Hematopoietic multipotent progenitor cell (in vitro differentiated cells): ENCODE results near the gene DGKG. TPM values are rescaled to one million over a fixed set of nuclear protein-coding genes. Genes with fewer than 3 reads are reported as not detected.

Experiments used
- DNase-seq, 3 donors: peaks; one replicate each; pipeline ENCODE4 v3.0.0-alpha.2; 2011 to 2015; ENCODE audit warnings: low read depth in 2 of 3, low spot score in 2 of 3
- total RNA-seq: library from RNA; depleted of rRNA; stranded (reverse); fragments of >200 nt; gene quantifications from one replicate; pipeline ENCODE4 v1.2.3, GENCODE V29; 2012

DGKG gene
- total RNA-seq, 1 donor = 6.2 TPM

- no peak for DNase-seq
Observed at GRCh38 chr3:186247821-186248814, 113.9 kb downstream of the DGKG start.

- DNase-seq = no peak
Observed at GRCh38 chr3:186246941-186247340, 115.1 kb downstream of the DGKG start.

- no peak for DNase-seq
Observed at GRCh38 chr3:186244016-186244415, 118.0 kb downstream of the DGKG start.

DNA sequence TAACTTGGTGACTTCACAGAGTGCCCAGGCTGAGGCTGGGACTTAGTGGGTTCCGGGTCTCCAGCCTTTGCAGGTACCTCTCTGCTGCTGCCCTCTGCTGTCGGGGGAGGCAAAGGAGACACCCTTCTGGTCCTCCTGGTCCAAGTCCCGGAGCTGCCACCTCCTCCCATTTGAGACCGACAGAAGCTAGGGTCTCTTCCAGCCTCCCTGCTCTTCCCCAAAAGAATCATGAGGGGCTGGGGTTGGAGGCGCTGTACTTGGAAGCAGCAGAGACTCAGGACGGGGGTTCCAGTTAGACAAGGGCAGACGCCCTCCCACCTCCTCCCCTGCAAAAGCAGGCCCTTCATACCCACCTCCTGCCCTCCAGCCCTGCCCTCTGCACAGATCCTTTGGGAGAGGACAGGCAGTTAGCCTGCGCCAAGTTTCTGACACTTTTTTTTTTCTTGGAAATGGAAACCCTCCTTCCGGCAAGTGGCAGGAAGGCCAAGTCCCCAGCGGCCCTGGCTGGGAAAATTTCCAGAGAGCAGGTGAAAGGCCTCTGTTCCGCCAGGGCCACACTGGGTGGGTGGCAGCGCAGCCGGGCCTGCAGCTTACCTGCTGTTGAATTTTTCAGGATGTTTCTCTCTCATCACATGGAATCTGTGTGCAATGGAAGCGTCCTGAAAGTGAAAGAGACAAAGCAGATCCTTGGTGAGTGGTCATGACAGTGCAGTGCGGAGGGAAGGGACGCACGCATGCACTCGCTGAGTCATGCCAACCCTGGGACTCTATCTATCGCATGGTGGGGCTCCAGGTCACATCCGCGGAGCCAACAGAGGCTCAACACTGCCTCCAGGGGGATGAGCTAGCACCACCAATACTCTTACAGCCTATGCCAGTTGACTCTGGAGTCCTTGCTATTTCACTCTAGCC lies 119.9 kb downstream of the DGKG start:
- DNase-seq = peak in 2 of 3 donors; percentile 92 to 95

GRCh38 chr3:186239321-186239720 lies 122.7 kb downstream of the DGKG start:
- peak in 1 of 3 donors; percentile 38 for DNase-seq

DNA sequence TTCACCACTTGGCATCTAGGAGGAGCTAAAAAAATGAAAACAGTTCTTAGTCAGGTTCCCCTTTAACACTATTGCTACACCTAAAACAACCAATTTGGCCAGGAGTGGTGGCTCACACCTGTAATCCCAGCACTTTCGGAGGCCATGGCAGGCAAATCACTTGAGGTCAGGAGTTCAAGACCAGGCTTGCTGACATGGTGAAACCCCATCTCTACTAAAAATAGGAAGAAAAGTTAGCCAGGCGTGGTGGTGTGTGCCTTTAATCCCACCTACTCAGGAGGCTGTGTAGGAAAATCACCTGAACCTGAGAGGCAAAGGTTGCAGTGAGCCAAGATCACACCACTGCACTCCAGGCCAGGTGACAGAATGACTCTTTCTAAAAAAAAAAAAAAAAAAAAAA lies 124.1 kb downstream of the DGKG start:
- no peak for DNase-seq

GRCh38 chr3:186236357-186237020 lies 125.5 kb downstream of the DGKG start:
- DNase-seq = no peak

DNA sequence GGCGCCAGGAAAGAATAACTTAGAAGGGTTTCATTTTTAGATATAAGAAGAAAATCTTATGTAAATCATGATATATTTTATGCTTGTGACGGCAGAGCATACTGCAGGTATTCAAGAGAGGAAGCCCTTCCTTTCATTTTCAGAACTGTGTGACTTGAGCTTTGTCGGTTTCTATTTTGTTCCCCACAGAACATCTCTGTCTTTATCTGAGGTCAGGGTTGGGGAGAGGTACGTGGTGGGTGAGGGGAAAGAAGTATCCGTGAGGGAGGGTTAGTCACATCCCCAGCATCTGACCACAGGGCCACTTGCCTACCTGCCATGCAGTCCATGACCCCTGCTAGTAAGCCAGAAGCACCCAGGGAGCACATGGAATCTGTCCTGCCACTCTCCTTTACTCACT lies 126.5 kb downstream of the DGKG start:
- no peak for DNase-seq

DNA sequence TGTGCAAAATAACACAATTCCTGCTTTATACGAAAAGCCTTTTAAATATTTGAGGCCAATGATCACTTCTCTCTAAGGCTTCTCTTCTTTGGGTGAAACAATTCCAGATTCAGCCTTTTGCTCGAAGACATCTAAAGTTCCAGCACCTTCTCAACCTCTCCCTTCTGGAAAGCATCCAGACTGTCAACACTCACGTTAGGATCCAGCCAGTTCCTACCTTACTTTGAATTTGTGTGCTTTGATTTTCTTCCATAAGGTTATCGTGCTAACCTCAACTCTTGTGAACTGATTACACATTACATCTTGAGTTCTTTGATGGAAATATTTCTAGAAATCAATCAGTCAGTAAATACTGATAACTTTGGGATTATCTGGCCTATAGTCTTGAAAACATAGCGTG lies 127.9 kb downstream of the DGKG start:
- no peak for DNase-seq

GRCh38 chr3:186226482-186226881 lies 135.6 kb downstream of the DGKG start:
- DNase-seq = no peak

- no peak for DNase-seq
Observed at GRCh38 chr3:186225603-186226002, 136.4 kb downstream of the DGKG start.

GRCh38 chr3:186224041-186224610 lies 137.9 kb downstream of the DGKG start:
- DNase-seq = no peak

GRCh38 chr3:186223476-186223875 lies 138.6 kb downstream of the DGKG start:
- no peak for DNase-seq

GRCh38 chr3:186221760-186222378 lies 140.2 kb downstream of the DGKG start:
- DNase-seq = no peak

GRCh38 chr3:186220911-186221645 lies 141.0 kb downstream of the DGKG start:
- DNase-seq = no peak

GRCh38 chr3:186220365-186220764 lies 141.7 kb downstream of the DGKG start:
- no peak for DNase-seq

- no peak for DNase-seq
Observed at GRCh38 chr3:186219211-186219638, 142.8 kb downstream of the DGKG start.

- DNase-seq = no peak
Observed at GRCh38 chr3:186218421-186218820, 143.6 kb downstream of the DGKG start.

GRCh38 chr3:186217820-186218164 lies 144.2 kb downstream of the DGKG start:
- DNase-seq = peak in 1 of 3 donors; percentile 31
